Hematopoietic multipotent progenitor cell treated with erythropoietin and hydrocortisone succinate and interleukin-3 and kit ligand, for 4 days (in vitro differentiated cells): ENCODE data around the gene LILRA6.
A peak's percentile ranks its signal among the peaks of the same experiment; 100 is the strongest.
"Not testable (repeated sequence)": the region's sequence is repeated elsewhere in the genome, so short reads cannot be mapped to it uniquely, and the experiment has no call there.

Experiments
- DNase-seq: peaks from one replicate; pipeline ENCODE4 v3.0.0-alpha.2; 2015

The LILRA6 gene

DNA sequence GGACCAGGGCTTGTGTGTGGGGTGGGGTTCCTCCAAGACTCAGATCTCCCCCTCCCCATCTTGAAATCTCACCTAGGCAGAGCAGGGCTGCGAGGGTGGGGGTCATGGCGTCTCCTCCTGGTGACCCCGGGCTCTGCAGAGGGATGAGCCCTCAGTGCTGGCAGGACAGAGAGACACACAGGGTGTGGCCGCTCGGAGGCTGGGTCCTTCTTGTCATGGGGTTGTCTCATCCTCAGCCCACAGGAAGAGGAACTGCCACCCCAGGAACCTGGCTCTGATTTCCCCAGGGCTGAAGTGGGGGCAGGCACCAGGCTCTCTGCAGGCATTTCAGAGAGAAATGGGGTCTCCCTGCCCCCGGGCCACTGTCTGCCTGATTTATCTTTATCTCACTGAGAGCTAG, at the start of gene LILRA6:
Gene LILRA6 (minus strand): TSS at position 145 of the 400 bp plus-strand sequence.
- DNase-seq = not testable (repeated sequence)

DNA sequence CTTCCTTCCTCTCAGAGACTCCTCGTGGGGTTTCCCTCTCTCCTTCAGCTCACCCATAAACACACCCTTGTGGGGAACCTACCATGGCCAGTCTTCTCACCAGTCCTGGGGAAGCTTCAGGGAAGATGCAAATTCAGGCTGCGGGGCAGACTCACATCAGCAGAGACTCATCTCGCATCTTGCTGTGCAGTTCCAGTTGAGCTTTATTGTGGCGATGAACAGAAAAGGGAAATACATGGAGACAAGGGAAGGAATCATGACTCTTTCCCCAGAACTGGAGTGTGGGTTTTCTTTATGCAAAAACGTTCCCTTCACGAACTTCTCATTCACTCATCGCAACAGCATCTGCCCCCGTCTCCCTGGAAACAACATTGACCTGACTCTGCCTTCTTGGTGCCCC, 46.6 kb upstream of the LILRA6 start:
- DNase-seq = not testable (repeated sequence)

DNA sequence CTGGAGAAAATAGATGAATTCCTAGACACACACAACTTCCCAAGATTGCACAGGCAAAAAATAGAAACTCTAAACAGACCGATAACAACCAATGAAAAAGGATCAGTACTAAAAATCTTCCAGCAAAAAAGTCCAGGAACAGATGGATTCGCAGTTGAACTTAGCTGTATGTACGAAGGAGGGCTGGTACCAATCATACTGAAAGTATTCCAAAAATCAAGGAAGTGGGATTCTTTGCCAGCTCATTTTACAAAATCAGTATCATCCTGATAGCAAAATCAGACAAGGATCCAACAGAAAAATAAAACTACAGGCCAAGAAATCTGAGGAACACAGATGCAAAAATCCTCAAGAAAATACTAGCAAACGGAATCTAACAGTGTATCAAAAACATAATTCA, 44.9 kb upstream of the LILRA6 start:
- no peak for DNase-seq

DNA sequence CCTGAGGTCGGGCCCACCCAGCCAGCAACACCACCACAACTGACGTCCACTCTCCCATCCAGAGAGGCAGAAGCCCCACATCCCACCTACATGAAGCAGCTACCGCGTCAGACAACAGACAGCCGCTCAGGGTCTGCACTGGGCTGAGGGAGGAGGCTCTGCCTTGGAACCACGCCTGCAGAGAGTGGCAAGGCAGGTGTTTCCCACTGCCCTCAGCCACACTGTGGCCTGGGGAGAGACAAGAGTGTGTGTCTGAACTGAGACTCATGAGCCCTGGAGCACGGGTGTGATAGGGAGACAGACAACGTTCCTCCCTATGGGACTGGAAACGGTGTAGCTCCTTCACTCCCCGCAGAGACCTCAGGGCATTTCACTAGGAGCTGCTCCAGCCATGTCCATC, 43.7 kb upstream of the LILRA6 start:
- DNase-seq = not testable (repeated sequence)

DNA sequence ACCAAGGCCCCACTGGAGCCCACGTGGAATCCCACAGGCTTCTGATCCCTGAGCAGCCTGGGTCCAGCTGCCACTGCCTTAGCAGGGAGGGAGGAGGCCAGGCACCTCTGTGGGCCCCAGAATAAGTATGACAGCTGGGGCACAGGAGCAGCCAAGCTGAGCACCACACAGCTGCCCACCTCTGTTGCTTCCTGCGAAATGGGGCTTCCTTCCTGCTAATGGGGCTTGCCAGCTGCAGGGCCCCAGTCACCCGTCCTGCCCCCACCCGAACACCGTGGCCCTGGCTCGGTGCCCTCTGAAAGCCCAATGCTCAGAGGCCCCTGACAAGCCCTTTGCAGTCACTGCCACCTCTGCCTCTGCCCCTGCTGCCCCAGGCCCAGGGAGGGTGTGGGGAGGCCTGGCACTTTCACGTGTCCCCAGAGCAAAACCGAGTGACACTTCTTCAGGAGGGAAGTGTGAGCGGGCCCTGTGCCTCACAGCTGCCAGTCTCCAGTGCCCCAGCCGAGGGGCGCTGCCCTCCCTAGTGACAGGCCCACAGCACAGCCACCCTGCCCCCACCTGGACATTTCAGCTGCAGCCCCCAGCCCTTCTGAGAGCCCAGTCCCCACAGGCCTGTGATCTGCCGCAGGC, 43.0 kb upstream of the LILRA6 start:
- DNase-seq = peak; percentile 31

DNA sequence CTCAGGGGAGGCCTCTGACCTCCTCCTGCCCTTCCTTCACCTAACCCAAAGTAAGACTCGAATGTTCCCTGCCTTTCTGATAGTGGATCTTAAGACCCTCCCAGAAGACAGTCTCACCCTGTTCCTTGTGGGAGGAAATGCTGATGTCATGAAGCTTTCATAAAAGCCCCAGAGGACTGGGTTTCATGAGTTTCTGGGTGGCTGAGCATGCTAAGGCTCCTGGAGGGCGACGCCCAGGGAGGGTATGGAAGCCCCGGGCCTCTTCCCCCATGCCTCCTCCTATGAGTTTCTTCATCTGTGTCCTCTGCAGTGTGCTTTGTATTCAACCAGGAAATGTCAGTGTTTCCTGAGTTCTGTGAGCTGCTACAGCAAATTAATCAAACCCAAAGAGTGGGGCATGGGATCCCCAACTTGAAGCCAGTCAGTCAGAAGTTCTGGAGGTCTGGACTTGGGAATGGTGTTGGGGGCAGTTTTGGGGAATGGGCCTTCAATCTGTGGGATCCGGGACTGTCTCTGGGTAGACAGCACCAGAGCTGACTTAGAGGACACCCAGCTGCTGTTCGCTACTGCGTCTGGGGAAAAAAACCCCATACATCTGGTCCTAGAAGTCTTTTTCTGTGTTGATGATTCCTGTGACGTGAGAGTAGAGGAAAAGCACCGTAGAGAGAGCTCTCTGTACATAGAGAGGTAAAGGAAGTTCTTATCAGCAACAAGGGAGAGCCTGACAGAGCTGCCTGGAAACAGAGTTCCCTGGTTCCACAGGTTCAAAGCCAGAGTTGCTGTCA, 40.3 kb upstream of the LILRA6 start:
- DNase-seq = peak; percentile 40

DNA sequence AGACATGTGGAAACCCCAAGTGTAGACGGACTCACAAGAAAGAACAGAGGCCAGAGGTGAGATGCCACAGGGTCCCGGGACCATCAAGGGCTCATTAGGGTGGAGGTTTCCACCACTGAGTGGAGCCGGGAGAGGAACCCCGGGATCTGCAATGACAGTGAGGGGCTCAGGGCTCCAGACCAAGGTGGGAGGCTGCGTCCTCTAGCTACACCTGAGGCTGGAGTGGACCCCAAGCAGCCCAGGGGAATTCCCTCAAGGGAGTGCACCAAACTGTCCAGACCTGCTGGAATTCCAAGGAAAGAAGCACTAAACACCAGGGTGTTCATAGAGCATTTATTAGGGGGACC, 39.1 kb upstream of the LILRA6 start:
- DNase-seq = not testable (repeated sequence)

DNA sequence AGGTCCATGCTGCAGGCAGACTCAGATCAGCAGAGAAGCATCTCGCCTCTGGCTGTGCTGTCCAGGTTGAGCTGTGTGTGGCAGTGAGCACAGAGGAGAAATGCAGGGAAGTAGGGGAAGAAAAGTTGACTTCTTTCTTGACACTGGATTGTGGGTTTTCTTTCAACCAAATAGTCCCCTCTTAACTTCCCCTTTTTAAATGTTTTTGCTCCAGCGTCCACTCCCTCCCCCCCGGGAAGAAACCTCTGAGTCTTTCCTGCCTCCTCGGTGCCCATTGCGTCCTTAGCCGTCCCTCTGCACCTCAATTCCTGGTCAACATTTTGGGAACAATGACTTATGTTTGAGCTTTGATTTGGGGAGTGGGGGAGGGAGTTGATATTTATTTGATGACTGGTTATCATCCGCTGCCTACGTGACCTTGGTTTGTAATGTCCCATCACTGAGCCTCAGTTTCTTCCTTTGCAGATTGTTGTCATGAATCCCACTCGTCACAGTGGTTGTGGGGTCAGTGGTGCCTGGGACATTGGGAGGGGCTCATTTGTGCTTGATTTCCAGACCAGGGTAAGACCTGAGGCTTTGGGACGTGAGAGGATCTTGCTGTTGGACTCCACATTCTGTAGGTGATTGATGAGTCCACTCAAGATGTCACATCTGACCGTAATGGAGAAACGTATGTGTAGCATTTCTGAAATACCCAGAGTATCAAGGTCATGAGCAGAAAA, 38.6 kb upstream of the LILRA6 start, which contains the start of gene LILRB2:
Gene LILRB2 (minus strand): TSS at position 104 of the 722 bp plus-strand sequence. CDS start 614 bp downstream, outside the sequence.
- peak; percentile 71 for DNase-seq

DNA sequence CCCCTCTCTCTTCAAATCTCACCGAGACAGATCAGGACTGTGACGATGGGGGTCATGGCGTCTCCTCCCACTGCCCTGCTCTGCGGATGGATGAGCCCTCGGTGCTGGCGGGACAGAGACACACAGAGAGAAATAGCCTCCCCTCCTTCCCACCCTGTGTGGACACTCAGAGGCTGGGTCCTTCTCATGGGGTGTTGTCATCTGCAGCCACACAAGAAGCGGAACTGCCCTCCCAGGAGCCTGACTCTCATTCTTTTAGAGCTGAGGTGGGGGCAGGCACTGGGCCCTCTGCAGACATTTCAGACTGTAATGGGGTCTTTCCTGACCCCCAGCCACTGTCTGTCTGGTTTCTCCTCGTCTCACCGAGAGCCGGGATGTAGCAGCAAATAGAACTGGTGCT, 37.9 kb upstream of the LILRA6 start:
- DNase-seq = peak; percentile 51

DNA sequence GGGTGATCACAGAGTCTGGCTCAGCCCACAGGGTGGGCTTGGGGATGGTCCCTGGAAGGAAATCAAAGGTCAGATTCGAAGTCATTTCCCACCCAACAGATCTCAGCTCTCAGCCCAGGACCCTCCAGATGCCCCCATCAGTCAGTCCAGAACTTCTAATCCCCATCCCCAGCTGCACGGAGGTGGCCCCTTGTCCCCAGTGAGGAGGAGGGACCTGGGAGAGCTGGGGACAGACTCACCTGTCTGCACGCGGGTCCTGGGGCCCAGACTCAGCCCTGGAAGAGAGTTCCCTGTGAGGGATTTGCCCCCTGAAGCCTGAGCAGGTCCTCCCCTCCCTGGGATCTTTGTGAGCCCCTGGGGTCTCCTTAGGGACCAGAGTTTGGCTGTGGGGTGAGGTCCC, 37.4 kb upstream of the LILRA6 start:
- DNase-seq = not testable (repeated sequence)

DNA sequence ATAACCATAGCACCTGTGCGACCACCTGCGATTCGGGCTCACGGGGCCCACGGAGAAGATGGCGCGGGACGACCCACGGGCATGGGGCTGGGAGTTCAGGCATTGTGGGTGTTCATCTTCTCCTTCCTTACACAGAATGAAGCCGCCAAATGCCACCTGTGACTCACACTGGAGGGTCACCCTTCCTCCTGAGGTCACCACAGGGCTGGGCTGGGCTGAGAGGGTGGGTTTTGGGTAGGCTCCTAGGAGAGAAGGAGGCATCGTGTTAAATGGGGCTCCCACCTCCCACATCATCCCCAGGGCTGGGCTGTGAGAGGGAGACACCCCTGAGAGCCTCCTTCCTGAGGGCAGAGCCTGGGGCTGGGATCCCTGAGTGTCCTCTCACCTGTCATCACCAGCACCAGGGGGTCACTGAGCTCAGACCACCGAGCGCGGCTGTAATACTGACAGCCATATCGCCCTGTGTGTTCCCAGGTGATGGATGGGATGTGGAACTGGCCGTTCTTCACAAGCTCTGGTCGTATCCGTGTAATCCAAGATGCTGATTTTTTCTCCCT, 36.9 kb upstream of the LILRA6 start:
- DNase-seq = no peak

DNA sequence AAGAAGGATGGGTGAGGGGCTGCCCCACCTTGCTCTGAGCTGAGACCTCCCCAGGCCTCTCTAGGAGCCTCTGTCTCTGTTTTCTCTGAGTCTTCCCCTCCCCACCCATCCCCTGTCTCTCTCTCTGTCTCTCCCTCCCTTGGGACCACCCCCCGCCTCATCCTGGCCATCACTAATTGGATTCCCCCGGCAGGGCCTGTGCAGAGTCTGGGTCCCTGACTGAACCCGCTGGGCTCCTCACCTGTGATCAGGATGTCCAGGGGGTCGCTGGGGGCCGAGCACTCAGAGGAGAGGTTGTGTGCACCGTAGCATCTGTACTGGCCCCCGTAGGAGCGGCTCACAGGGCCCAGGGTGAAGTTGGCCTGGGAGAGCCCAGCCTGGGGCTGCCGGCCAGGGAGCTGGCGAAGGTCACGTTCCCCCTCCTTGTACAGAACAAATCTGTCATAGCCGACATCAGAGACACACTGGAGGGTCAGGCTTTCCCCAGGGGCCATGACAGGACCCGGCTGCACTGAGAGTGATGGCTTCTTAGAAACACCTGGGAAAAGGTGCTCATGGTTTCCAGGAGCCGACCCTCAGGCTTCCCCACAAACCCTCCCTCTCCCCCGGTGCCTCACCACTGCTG, 36.1 kb upstream of the LILRA6 start:
- not testable (repeated sequence) for DNase-seq

DNA sequence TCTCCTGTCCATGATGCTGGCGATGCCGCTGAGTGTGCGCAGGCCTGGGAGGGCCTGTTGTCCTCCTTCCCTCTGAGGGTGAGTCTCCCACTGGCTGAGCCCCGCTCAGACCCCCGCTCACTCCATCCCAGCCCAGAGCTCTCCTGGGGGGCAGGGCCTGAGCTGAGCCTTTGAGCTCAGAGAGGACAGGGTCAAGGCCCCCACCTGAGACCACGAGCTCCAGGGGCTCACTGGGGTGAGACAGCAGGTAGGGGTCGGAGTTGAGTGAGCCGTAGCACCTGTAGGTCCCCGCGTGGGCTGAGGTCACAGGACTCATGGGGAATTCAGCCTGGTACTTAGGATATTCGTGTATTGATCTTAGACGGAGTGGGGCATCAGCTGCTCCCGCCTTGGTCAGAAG, 35.5 kb upstream of the LILRA6 start:
- not testable (repeated sequence) for DNase-seq

DNA sequence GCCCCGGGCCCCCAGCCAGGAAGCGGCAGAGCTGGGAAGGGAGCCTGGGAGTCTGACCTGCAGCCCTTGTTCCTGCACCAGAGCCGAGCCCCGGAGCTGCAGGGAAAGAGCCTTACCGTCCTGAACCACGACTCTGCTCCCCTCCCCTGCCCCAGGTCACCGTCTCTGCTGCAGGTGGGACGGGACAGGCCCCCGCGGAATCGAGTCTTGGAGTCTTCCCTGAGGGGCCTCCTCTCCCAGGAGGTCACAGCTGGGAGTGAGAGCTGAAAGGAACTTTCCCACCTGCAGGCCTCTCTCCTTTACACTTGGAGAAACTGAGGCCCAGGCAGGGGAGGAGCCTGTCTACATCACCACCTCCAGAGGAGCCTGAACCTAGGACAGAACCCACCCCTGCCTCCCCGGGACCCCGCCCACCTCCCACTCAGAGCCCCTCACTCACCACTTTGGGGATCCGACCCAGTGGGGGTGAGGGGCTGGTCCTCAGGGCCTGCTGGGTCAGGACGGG, 34.6 kb upstream of the LILRA6 start:
- not testable (repeated sequence) for DNase-seq

DNA sequence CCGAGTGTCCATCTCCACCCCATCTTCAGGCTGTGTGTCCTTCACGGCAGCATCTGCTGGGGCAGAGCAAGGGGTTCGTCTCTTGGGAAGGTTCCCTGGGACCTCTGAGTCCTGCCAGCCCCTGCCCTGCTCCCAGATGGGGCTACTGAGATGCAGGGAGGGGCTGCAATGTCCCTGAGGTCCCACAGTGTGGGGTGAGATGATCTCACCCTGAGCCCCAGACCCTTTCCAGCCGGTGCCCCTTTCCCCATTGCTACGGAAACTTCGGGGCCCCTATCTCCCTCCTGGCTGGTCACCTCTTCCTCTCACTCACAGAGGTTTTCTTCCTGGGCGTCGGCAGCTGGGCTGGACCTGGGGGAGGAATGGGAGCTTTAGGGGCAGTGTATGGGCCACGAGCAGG, 33.4 kb upstream of the LILRA6 start:
- no peak for DNase-seq

DNA sequence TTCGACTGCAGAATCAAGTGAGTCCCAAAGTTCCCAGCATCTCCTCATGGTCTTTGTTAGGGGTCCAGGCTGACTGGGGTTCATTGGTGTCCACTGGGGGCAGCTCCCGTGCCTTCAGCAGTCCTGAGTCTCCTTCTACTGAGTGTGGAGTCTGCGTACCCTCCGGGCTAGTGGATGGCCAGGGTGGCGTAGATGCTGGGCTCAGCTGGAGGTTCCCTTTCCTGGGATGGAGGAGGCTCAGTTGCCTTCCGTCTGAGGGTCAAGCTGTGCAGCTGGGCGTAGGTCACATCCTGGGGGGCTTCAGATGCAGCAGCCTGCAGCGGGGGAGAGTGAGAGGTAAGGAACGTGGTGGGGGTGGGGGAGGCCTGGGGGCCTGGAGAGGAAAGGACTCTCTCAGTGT, 31.9 kb upstream of the LILRA6 start:
- not testable (repeated sequence) for DNase-seq

DNA sequence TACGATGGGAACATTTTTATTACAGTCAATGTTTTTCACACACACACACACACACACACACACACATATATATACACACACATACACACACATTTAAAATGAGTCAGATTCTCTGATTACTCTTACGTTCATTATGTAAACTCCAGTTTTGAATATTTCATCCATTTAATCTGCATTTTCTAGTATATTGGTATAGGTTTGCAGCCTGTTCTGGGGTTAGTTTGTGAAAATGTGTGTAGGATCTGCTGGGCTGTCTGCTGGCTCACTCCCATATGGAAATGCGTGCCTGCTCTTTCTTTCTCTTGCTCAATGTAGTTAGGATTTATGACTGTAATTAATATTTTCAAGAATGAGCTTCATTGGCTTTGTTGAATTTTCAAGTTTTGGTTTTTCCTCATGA, 31.2 kb upstream of the LILRA6 start:
- DNase-seq = no peak

DNA sequence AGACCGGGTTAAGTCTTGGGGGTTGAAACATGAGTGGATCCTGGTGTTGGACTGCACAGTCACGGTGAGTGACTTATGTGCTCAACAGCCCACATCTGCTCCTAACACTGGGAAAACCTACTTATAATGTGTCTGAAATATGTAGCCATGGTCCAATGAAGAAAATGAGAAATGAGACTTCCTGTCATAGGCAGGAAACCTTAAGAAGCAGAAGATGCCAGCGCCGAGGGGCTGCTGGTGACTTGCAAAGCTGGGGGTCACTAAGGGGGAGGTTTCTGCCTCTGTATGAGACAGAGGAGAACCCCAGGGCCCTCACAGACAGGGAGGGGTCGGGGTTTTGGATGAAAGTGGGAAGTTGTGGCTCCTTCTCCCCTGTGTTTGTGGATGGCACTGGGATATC, 29.6 kb upstream of the LILRA6 start:
- not testable (repeated sequence) for DNase-seq

DNA sequence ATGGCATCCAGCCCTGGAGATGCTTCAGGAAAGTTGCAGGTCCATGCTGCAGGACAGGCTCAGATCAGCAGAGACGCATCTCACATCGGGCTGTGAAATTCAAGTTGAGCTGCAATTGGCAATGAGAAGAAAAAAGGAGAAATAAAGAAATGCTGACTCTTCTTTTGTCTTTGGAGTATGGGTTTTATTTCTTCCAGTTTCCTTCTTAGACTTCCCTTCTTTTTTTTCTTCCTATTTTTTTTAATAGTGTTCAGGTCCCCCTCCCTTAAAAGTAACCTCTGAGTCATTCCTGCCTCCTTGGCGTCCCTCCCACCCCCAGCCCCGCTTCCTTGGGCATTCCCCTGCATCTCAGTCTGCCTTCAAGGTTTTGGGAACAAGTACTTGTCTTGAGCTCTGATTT, 29.0 kb upstream of the LILRA6 start:
- not testable (repeated sequence) for DNase-seq

DNA sequence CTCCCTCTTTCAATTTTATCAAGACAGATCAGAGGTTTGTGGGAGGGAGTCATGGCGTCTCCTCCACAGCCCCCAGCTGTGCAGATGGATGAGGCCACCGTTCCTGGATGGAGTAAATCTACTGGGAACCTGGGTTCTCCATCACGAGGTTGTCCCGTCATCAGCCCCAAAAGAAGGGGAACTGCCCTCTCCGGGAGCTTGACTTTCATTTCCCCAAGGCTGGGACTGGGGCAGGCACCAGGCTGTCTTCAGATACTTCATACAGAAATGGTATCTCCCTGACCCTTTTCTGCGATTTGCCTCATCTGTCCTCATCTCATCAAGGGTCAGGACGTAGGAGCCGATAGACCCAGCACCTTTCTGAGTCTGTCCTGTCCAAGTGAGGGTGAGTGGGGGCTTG, 28.5 kb upstream of the LILRA6 start:
- no peak for DNase-seq

DNA sequence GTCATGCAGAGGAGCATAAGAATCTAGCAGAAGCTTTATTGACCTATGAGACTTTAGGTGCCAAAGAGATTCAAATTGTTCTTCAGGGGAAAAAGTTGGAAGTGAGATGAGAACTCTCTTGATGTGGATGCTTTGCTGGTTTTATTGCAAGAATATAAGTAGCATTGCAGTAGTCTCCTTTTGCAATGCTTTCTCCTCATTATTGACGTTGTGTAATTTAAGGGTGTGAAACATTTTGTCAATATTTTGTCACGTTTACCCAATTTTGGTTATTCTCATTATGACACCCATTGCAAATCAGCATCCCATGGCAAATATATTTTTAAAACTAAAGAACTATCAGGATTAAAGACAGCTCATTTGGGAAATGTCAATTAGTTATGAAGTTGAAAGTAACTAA, 26.3 kb upstream of the LILRA6 start:
- no peak for DNase-seq

DNA sequence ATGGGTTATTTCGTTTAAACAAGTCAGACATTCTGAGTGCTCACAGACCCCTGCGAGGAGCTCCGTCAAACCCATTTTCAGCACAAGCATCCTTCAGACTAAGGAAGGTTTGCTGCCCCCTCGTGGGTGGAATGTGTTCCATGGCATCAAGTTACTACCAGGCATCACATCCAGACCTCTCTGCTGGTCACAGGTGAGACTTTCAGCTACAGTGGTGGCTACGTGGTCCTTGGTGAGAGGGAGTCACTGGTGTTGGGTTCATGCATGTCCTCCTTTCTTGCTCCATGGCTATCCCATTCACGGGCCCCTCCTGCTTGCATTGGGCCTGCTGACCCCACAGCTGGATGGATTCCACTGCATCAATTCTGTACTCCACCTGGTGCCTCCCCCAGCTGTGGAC, 23.5 kb upstream of the LILRA6 start:
- peak; percentile 84 for DNase-seq

DNA sequence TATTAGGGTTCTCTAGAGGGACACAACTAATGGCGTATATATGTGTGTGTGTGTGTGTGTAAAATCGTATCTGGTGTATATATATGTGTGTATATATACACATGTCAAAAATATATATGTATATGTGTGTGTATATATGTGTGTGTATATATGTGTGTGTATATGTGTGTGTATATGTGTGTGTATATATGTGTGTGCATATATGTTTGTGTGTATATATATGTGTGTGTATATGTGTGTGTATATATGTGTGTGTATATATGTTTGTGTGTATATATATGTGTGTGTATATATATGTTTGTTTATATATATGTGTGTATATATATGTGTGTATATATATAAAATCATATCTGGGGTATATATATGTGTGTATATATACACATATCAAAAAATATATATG, 19.9 kb upstream of the LILRA6 start:
- no peak for DNase-seq
